ENCODE measurements around the gene SLC36A3.
"Not testable (repeated sequence)": the region's sequence is repeated elsewhere in the genome, so short reads cannot be mapped to it uniquely, and the experiment has no call there.

The SLC36A3 gene

DNA sequence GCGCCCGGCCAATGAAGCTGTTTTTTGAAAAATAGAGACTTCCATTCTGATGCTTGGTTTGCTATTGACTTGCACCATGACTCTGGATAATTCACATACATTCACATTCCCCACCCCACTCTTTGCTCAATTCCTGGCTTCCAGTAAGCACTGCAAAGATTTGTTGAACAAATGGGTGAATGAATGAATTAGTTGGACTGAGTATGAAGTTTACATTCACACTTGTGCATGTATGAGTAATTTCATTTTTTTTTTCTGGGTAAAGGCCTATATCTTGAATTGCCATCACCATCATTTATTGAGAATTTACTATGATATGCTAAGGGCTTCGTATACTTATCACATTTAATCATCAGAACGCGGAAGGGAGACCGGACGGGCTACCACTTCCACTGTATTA, 65.9 kb downstream of the SLC36A3 start:
- no peak for DNase-seq (ENCODE audit: low spot score)

GRCh38 chr5:151236888-151237287, 66.7 kb downstream of the SLC36A3 start:
- no peak for DNase-seq (ENCODE audit: low spot score)

DNA sequence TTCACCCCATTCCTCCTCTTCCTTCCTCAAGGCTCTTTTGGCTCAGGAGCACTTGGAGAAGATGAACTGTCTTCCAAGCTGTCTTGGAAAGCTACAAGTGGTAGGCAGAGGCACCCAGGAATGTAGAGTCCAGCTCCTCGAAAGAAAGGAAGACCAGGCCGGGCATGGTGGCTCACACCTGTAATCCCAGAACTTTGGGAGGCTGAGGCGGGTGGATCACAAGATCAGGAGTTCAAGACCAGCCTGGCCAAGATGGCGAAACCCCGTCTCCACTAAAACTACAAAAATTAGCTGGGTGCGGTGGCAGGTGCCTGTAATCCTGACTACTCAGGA, 68.4 kb downstream of the SLC36A3 start:
- DNase-seq (ENCODE audit: low spot score): not testable (repeated sequence)

DNA sequence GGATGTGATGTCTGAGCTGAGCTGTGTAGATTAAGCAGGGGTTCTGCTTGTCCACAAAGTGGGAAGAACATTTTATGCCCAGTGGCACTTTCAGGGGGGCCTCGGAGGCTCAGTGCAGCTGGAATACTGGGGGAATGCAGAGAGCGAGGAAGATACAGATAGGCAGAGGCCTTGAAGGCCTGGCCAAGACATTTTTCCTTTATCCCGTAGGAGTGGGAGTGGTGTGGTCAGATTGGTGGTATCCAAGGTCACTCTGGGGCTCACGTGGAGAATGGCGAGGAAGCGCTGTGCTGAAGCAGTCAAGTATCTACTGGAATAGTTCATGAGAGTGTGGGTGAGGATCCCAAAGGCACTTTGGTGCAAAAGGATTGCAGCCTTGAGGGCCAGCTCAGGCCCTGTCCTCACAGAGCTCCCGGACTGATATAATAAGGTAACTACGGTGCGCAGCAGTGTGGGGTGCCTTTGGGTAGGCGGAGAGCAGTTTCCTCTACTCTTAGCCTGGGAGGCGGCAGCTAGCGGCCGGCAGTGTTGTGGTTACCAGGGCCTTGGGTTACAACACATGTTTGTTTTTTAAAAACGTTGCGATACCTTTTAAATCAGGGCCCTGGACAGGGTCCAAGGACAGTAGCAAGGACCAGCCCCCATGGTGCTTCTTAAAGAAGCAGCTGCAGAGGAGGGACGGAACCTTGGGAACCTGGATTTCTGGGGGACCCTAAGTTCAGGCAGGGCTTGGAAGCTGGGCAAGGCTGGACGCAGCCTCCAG, 68.9 kb downstream of the SLC36A3 start:
- DNase-seq (ENCODE audit: low spot score): peak; percentile 63

DNA sequence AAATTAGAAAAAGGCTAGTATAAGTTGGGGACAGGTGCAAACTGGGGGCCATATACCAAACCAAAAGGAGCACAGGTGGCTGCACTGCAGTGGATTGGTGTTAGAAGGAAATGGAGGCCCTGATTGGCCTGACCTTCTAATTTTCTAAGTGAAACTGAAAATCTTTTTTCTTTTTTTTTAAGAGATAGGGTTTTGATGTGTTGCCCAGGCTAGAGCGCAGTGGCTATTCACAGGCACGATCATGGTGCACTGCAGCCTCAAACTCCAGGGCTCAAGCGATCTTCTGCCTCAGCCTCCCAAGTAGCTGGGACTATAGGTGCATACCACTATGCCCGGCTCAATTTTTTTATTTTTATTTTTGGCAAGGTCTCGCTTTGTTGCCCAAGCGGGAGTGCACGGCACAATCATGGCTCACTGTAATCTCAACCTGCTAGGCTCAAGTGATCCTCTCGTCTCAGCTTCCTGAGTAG, 69.9 kb downstream of the SLC36A3 start:
- no peak for DNase-seq (ENCODE audit: low spot score)

GRCh38 chr5:151231359-151231758, 72.2 kb downstream of the SLC36A3 start:
- DNase-seq (ENCODE audit: low spot score): no peak

- DNase-seq (ENCODE audit: low spot score): no peak
Measured at GRCh38 chr5:151230048-151230680, 73.4 kb downstream of the SLC36A3 start.

DNA sequence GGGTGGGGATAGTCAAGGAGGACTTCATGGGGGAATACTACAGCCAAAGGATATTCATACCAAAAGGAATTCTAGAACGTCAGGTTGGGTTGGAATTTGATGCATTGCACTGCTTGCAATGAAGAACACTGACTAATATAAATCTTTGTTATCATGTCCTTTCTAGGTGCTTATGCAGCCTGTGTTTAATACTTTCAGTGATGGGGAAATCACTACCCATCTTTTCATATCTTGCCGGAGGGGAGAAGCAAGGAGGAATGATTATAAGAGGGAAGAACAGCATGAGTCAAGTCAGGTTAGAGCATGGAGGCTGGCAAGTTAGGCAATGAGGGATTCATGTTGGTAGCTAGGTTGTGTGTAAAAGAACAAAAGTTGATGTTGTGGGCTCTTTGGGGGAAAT, 74.6 kb downstream of the SLC36A3 start:
- no peak for DNase-seq (ENCODE audit: low spot score)

- no peak for DNase-seq (ENCODE audit: low spot score)
Measured at GRCh38 chr5:151227918-151228447, 75.6 kb downstream of the SLC36A3 start.

Data from SW480 (cell line).